ENCODE data around the gene LRRC3C.

- TF ChIP-seq EZH2 (IDR thresholded peaks at IDR 0.05) (no peak), POLR2AphosphoS5 (IDR thresholded peaks at IDR 0.05; ENCODE audit: borderline replicate concordance, low read depth, low read length) (no peak)
These were observed 6.2 kb upstream of the LRRC3C start for GRCh38 chr17:39921323-39921722.

Data from SK-N-MC (cell line).